OCI-LY3 (cell line): Measurements from ENCODE around the gene PGAP2.

Experiments
- CTCF ChIP-seq: fragments of 200-600, 300-600 bp; sonication (generic); IDR thresholded peaks from 2 replicates; pipeline ENCODE4 v1.5.1; 2014; ENCODE audit warnings: antibody characterized with exemption, low read length, low read depth
- EZH2phosphoT487 ChIP-seq: fragments of 200-600 bp; shearing (Covaris generic); IDR thresholded peaks from 2 replicates; pipeline ENCODE4 v1.6.1; 2018; ENCODE audit warnings: antibody characterized with exemption, mixed run types, low read depth

DNA sequence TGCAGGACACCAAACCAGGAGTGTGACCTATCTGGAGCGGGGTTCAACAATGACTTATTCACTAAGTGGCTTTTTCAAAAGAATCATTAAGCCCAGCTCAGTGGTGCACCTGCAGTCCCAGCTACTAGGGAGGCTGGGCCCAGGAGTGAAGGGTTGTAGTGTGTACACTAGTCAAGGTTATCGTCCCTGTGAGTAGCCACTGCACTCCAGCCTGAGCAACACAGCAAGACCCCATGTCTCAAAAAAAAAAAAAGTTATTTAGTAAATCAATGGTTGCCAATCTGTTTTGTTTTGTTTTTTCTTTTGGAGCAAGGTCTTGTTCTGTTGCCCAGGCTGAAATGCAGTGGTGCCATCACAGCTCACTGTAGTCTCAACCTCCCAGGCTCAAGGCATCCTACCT, 24.5 kb downstream of the PGAP2 start:
- TF ChIP-seq CTCF (no peak), EZH2phosphoT487 (no peak)
